DMS 273 treated with DMSO at 0.1 percent for 48 hours (cell line): ENCODE results near the gene PTGER4.
"Not testable (repeated sequence)": the region's sequence is repeated elsewhere in the genome, so short reads cannot be mapped to it uniquely, and the experiment has no call there.

Source experiments
- DNase-seq: peaks from one replicate; lab custom pipeline; 2025; lab: John Stamatoyannopoulos, UW

Gene PTGER4

DNA sequence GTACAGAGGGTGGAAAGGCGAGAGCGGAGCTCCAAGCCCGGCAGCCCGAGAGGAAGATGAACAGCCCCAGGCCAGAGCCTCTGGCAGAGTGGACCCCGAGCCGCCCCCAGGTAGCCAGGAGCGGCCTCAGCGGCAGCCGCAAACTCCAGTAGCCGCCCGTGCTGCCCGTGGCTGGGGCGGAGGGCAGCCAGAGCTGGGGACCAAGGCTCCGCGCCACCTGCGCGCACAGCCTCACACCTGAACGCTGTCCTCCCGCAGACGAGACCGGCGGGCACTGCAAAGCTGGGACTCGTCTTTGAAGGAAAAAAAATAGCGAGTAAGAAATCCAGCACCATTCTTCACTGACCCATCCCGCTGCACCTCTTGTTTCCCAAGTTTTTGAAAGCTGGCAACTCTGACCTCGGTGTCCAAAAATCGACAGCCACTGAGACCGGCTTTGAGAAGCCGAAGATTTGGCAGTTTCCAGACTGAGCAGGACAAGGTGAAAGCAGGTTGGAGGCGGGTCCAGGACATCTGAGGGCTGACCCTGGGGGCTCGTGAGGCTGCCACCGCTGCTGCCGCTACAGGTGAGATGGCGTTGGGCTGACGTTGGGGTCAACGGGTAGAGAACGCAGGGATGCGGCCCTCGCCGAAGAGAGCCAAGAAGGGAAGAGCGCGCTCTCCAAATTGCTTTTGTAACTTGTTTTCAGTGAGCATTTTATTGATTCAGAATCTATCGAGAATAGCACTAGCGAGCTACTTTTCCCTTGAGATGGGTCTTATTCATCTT lies at the start of gene PTGER4:
Gene PTGER4, plus strand, starts transcription at position 3 of the 769 bp plus-strand sequence. CDS start 1,079 bp downstream, outside the sequence.
- DNase-seq = no peak

DNA sequence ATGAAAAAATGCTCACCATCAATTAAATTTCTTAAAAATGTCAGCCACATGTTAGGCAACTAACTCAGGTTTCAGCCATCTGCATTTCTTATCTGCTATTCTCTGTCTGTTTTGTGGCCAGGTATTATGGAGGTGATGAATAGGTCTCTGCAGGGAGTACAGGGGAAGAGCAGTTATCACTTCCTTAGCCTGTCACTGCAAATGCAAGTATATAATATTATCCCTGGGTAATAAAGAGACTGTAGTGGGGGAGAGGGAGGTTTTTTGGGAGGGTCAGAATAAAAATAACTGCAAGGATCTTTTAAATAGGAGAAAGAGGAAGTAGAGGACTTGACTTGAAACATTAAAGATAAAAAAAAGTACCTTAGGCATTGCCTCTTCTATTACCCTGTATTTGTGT lies 49.6 kb upstream of the PTGER4 start:
- DNase-seq = no peak

DNA sequence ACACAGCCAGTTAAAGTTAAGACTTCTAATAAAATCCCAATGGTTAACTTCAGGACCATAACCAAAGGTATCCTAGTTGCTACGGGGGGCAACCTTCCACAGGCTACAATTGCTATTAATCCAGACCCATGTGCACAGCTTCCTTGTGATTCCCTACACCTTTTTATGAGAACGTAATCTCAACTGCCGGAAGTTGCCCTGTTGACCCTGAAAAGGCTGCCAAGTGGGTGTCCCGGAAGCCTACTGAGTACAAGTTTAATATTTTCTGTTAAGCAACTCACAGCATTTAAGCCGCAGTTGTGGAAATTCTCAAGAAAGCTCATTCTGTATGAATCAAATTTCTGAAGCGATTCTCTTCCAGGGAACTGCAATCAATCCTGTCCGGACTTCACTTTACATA lies 48.5 kb upstream of the PTGER4 start:
- no peak for DNase-seq

DNA sequence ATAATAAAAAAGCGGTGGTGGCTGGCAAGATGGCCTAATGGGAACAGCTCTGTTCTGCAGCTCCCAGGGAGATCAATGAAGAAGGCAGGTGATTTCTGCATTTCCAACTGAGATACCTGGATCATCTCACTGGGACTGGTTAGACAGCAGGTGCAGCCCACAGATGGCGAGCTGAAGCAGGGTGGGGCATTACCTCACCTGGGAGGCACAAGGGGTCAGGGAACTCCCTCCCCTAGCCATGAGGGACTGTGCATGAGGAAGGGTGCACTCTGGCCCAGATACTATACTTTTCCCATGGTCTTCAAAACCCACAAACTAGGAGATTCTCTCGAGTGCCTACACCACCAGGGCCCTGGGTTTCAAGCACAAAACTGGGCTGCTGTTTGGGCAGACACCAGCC lies 45.6 kb upstream of the PTGER4 start:
- DNase-seq = no peak

DNA sequence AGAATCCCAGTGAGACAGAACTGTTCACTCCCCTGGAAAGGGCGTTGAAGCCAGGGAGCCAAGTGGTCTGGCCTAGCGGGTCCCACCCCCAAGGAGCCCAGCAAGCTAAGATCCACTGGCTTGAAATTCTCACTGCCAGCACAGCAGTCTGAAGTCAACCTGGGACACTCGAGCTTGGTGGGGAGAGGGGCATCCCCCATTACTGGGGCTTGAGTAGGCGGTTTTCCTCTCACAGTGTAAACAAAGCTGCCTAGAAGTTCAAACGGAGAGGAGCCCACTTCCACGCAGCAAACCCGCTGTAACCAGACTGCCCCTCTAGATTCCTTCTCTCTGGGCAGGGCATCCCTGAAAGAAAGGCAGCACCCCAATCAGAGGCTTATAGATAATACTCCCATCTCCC lies 45.1 kb upstream of the PTGER4 start:
- DNase-seq = no peak

DNA sequence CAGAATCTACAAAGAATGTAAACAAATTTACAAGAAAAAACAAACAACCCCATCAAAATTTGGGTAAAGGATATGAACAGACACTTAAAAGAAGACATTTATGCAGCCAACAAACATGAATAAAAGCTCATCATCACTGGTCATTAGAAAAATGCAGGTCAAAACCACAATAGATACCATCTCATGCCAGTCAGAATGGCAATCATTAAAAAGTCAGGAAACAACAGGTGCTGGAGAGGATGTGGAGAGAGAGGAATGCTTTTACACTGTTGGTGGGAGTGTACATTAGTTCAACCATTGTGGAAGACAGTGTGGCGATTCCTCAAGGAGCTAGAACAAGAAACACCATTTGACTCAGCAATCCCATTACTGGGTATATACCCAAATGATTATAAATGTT lies 40.2 kb upstream of the PTGER4 start:
- DNase-seq = not testable (repeated sequence)

DNA sequence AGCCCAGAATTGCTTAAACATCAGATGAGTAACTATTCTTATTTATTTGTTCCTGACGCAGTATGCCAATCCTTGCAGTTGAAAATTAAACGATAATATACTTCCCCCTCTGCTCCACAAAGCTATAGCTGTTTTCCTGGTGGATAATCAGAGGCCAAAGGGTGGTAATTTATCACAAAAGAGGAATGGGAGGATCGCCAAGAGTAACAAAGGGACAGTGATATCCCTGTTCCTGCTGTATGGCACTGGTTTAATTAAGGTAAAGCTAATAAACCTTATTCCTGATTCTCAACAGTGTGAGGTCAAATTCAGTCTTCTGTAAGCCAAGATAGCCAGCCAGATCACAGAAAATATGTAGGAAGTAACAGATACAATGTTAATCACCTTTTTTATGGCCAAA lies 33.4 kb upstream of the PTGER4 start:
- no peak for DNase-seq

DNA sequence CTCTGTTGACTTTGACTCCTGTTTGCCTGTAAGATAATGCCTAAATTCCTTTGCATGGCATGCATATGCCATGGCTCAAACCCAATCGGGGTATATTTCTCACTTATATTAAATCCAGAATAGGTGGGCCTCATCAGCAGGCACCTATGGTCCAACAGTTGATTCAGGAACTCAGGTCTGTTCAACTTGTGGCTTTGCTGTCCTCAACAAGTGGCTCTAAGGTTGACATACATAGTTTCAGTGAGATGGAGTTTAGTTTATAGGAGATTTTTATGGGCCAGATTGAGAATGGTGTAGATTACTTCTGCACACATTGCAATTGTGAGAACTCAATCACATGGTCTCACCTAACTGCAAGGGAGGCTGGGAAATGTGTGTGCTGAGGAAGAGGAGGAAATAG lies 31.6 kb upstream of the PTGER4 start:
- DNase-seq = no peak

DNA sequence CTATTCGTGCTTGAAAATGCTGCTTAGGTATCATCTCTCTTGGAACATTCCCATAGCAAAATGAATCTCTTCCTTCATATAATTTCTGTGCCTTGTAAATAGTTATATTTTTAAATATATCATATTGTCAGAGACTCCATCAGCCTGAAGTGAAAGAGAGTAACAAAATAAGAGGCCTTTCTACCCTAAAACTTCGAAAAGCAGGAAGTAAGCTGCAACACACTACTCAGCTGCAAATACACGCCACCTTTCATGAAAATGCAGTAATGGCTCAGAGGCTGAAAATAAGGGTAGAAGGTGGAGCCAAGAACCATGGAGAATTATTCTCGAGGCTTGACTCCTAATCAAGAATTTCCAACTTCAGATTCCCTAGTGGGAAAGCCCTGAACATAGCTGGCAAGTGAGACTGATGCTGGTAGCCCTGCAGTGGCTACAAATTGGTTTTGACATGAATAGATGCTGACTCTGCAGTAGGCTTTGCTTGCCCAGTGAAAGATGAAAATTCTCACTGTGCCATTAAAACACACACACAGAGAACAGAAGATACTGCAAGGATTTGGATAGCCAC lies 30.2 kb upstream of the PTGER4 start:
- no peak for DNase-seq

DNA sequence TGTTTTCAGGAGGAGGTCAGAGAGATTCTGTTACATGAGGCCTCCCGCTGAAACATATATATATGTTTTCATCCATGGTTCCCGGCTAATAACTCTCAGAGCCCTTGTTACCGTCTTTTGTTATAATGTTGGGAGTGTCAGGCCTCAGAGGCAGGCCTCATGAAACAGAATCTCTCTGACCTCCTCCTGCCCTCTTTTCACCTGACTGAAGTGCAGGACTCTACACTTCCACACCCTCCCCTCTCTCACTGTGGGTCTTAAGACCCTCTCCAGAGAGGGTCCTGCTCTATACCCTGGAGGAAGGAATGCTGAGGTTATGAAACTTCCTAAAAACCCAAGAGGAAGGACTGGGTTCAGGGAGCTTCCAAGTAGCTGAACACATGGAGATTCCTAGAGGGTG lies 28.5 kb upstream of the PTGER4 start:
- no peak for DNase-seq

DNA sequence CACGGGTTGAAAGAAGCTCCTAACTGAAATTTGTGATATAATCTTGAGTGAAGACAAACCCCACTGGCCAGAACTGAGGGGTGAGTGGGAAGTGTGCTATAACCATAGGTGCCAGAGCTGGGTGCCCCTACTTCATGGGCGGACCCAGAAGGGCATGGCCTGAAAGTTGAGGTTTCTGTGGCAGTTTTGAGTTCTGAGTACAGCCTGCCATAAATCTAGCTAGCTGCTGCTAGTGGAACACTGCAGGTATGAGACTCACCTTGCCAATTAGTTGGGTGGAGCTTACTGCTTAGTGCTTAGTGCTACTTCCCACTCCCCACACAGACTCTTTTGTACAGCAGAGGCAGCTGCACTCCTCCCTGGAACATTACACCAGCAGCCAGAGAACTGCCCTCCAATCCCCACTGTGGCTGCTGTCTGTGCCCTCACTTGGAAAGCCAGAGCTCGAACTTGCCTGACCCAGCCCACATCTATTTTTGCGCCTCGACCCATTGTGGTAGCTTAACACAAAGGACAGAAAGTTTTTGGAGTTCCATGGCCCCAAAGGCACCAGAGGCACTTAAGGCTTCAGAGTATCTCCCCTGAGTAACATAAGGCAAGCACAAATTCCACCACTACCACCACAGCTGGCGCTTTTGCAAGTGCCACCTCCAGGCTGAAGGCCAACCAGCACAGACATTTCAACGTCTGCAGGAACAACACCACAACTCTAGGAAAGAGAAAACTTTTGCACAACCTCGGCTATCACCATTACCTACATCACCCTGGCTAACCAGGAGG lies 27.1 kb upstream of the PTGER4 start:
- no peak for DNase-seq

DNA sequence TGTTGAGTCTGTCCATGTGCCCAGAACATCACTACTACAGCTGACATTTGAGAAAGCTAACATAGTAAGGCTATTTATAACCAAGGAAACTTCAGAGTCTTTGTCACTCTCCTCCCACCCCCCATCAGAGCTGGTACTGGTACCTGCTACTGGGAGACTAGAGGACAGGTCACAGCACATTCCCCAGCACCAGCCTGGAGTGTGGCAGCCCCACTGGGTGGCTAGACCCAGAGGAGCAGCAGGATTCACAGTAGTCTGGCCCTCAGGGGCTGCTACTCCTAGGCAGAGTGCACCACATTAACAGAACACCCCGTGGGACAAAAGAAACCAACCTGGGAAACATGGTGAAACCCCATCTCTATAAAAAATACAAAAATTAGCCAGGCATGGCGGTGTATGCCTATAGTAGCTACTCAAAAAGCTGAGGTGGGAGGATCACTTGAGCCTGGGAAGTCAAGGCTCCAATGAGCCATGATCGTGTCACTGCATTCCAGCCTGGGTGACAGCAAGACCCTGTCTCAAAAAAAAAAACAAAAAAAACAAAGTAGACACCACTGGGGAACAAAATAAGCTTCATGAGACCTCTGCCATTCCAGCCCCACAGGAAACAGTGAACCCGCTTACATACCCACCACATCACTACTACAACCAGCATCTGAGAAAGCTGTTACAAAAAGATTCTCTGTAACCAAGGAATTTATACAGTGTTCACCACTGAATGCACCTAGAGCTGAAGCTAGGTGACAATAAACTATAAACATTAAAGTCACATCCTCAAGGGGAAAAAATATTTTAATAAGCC lies 26.3 kb upstream of the PTGER4 start:
- no peak for DNase-seq

DNA sequence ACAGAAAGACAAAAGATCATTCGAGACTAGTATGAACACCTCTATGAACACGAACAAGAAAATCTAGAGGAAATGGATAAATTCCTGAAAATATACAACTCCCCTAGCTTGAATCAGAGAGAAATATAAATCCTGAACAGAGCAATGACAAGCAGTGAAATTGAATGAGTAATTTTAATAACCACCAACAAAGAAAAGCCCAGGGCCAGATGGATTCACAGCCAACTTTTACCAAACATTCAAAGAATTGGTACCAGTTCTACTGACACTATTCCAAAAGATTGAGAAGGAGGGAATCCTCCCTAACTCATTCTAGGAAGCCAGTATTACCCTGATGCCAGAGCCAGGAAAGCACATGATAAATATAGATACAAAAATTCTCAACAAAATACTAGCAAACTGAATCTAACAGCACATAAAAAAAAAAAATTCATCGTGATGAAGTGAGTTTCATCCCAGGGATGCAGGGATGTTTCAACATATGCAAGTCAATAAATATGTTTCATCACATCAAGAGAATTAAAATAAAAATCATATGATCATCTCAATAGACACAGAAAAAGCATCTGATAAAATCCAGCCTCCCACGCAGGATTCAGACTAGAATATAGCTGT lies 25.2 kb upstream of the PTGER4 start:
- no peak for DNase-seq

DNA sequence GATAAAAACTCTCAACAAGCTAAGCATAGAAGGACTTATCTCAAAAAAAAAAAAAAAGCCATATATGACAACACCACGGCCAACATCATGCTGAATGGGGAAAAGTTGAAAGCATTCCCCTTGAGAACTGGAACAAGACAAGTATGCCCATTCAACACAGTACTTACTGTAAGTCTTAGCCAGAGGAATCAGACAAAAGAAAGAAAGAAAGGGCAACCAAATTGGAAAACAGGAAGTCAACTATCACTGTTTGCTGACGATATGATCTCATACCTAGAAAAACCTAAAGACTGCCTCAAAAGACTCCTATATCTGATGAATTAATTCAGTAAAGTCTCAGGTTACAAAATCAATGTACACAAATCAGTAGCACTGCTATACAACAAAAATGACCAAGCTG lies 24.6 kb upstream of the PTGER4 start:
- no peak for DNase-seq

DNA sequence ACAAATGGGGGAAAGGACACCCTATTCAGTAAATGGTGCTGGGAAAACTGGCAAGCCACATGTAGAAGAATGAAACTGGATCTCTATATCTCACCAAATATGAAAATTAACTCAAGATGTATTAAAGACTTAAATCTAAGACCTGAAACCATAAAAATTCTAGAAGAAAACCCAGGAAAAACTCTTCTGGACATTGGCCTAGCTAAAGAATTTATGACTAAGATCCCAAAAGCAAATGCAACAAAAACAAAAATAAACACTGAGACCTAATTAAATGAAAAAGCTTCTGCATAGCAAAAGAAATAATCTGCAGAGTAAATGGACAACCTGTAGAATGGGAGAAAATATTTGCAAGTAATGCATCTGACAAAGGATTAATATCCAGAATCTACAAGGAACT lies 23.6 kb upstream of the PTGER4 start:
- not testable (repeated sequence) for DNase-seq

DNA sequence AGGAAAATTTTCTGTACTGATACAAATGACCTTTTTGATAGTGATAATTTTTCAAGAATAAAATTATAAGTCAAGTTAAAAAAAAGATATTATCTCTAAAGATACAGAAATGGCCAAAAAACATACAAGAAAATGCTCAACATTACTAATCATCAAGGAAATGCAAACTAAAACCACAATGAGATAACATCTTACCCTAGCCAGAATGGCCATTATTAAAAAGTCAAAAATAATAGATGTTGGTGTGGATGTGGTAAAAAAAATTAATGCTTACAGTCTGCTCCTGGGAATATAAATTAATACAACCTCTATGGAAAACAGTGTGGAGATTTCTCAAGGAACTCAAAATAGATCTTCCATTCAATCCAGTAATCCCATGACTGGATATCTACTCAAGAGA lies 22.9 kb upstream of the PTGER4 start:
- DNase-seq = no peak

DNA sequence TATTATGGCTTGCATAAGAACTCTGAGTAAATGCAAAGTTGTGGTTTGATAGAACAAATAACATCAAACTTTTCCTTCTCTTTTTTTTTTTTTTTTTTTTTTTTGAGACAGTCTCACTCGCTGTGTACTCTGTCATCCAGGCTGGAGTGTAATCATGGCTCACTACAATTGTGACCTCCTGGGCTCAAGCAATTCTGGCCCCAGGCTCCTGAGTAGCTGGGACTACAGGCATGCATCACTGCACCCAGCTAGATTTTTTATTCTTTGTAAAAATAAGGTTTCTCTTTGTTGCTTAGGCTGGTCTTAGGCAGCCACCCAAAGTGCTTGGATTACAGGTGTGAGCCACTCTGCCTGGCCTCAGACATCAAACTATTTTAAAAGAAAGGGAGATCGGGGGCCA lies 19.0 kb upstream of the PTGER4 start:
- DNase-seq = no peak

DNA sequence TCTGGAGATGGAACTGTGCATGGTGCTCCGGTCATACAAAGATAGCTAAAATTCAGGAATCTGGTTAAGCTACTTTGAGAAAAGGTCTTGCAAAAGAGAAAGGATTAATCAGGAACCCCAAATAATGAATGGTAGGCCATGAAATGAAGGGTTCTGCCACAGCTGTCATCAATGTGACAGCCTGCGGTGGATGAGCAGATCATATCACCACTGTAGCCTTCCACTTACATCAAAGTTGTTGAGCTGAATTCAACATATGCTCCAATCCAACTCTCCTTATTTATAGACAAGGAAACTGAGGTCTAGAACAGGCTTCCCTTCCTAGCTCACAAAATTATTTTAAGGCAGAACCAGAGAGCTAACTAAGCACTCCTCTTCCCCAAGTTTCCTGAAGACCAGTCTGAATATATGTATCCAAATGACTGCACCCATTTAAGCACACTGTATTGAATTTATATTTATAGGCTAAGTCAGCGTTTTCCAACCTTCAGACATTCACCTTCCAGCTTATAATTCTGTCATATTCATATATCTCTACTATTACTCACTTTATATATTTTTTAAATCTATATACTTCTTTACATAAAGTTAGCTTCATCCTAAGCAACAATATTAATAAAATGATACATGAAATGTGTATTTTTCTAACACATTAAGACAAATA lies 13.9 kb upstream of the PTGER4 start:
- no peak for DNase-seq

DNA sequence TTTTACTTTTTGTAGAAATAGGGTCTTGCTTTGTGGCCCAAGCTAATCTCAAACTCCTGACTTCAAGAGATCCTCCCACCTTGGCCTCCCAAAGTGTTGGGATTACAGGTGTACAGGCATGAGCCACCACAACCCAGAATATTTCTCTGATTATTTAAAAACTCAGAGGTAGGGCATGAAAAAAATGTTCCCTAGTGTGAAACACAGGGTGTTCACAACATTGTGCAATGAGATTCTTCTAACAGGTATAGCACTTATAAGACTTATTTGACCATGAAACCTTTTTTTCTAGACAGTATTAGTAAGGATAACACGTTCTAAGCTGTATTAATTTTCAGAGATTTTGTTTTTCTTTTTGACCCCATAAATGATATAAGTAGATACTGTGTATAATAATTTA lies 13.1 kb upstream of the PTGER4 start:
- no peak for DNase-seq

DNA sequence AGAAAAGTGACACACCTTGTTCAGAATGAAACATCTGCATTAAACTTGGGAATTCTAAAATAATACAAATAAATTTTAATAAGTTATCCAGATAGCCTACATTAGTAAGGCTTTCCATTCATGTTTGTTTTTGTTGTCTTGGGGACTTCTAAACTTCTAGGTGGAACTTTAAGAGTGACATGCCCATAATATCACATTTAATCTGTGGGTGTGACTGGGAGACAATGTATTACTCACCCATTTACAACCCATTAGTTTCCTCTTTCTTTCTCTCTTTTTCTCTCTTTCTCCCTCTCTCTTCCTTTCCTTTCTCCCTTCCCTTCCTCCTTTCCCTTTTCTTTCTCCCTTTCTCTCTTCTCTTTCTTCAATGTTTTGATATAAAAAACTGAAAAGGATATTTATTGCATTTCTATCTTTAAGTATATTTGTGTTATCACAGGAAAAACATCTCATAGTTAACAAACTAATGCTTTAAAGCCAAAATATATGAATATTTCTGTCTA lies 12.5 kb upstream of the PTGER4 start:
- DNase-seq = no peak
